ENCODE measurements around the gene CDH8. TPM values are rescaled to one million over a fixed set of nuclear protein-coding genes. Genes with fewer than 3 reads are reported as not detected.

The CDH8 gene
- total and polyA plus RNA-seq, 5 donors from 2014 or later: not detected

DNA sequence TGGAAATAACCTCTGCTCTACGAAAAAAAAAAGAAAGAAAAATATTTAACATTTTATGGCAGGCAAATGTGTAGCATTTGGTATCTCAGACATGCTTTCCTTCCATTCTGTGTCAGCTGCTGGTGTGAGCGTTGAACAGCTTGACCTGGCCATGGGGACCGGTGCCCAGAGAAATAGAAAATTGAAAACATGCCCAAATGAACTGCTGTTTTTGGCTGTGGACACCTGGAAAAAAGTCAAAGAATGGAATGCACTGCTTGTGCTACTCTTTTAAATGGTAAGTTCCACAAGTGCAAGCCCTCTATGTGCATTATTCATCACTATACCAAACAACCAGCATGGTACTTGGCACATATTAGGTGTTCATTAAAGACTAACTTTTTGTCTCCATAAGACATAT lies 127.2 kb downstream of the CDH8 start:
- Histone ChIP-seq H3K27me3 (ENCODE audit: control insufficient read depth, insufficient read depth, low read length) (no peaks in the 10 kb centered on the region), H3K36me3 (ENCODE audit: control insufficient read depth, insufficient read depth, low read length) (no peaks in the 10 kb centered on the region), H3K4me3 (ENCODE audit: low read depth, low read length) (no peak overlapping the region), H3K9me3 (ENCODE audit: control insufficient read depth in 2 of 2, low read length in 2 of 2) (peaks cover 3 to 11% of the 10 kb centered on the region in 2 experiments), H3K4me1 (ENCODE audit: control insufficient read depth, insufficient read depth, low read length, poor library complexity, severe bottlenecking) (no peaks in the 10 kb centered on the region), H3K27ac (ENCODE audit: insufficient read depth, low read length, poor library complexity, severe bottlenecking) (no peak overlapping the region)
- no peak overlapping the region for H3K4me3 Mint-ChIP-seq
- DNase-seq: no peak
- peaks cover 0 to 34% (median 10%) of the 10 kb centered on the region in 7 donors for H3K9me3 Mint-ChIP-seq
- no peak for ATAC-seq (ENCODE audit: low read depth in 2 of 2)
- H3K27ac Mint-ChIP-seq: no peak overlapping the region
- H3K36me3 Mint-ChIP-seq: no peaks in the 10 kb centered on the region
- peaks cover 0 to 3% (median 0%) of the 10 kb centered on the region in 4 donors for H3K4me1 Mint-ChIP-seq
- H3K27me3 Mint-ChIP-seq: no peaks in the 10 kb centered on the region

DNA sequence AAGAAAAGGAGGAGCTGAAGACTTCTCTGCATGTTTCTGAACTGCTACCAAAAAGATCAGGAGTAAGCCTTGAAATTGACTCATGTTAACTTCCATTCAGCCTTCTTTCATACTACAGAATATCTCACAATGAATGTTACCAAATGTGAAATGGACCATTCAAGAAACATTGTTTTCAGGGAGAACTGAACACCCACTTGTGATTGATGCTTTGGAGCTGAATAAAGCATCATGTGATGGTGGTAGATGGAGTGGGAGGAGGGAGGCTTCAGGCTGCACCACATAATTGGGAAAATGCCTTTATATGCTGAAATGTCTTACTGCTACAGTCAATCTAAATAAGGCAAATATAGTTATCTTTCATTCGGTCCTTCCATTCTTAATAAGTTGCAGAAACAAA lies 127.8 kb downstream of the CDH8 start:
- ATAC-seq (ENCODE audit: low read depth in 2 of 2): no peak
- H3K9me3 ChIP-seq (ENCODE audit: control insufficient read depth in 2 of 2, low read length in 2 of 2): peaks cover 3 to 7% of the 10 kb centered on the region in 2 experiments
- H3K36me3 ChIP-seq (ENCODE audit: control insufficient read depth, insufficient read depth, low read length): no peaks in the 10 kb centered on the region
- H3K27me3 ChIP-seq (ENCODE audit: control insufficient read depth, insufficient read depth, low read length): no peaks in the 10 kb centered on the region
- Mint-ChIP-seq H3K9me3 (peaks cover 0 to 34% (median 10%) of the 10 kb centered on the region in 7 donors), H3K27ac (no peak overlapping the region), H3K4me3 (no peak overlapping the region), H3K4me1 (no peaks in the 10 kb centered on the region), H3K36me3 (no peaks in the 10 kb centered on the region), H3K27me3 (no peaks in the 10 kb centered on the region)
- no peaks in the 10 kb centered on the region for H3K4me1 ChIP-seq (ENCODE audit: control insufficient read depth, insufficient read depth, low read length, poor library complexity, severe bottlenecking)
- DNase-seq: no peak
- H3K27ac ChIP-seq (ENCODE audit: insufficient read depth, low read length, poor library complexity, severe bottlenecking): no peak overlapping the region
- no peak overlapping the region for H3K4me3 ChIP-seq (ENCODE audit: low read depth, low read length)

DNA sequence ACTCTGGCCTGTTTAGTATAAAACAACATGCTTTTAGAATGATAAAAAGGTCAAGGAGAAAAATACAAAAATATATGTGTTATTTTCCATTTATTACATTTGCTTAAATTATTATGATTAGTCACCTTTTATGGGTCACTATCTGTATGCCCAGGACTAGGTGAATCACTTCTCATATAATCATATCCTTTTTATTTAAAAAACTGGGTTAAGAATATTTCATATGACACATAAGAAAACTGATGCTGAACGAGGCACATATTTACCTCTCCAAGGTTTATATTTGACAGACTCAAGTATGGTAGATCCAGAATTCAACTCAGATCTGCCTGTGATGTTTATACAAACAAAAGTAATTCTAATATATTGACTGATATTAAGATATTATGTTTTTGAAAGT lies 134.5 kb downstream of the CDH8 start:
- peaks cover 3% of the 10 kb centered on the region in 2 experiments for H3K9me3 ChIP-seq (ENCODE audit: control insufficient read depth in 2 of 2, low read length in 2 of 2)
- no peaks in the 10 kb centered on the region for H3K36me3 ChIP-seq (ENCODE audit: control insufficient read depth, insufficient read depth, low read length)
- Mint-ChIP-seq H3K9me3 (peaks cover 4 to 44% (median 12%) of the 10 kb centered on the region in 7 donors), H3K36me3 (no peaks in the 10 kb centered on the region), H3K27me3 (no peaks in the 10 kb centered on the region), H3K4me3 (no peak overlapping the region), H3K27ac (no peak overlapping the region), H3K4me1 (no peaks in the 10 kb centered on the region)
- H3K27me3 ChIP-seq (ENCODE audit: control insufficient read depth, insufficient read depth, low read length): no peaks in the 10 kb centered on the region
- no peaks in the 10 kb centered on the region for H3K4me1 ChIP-seq (ENCODE audit: control insufficient read depth, insufficient read depth, low read length, poor library complexity, severe bottlenecking)
- no peak for ATAC-seq (ENCODE audit: low read depth in 2 of 2)
- no peak for DNase-seq
- H3K27ac ChIP-seq (ENCODE audit: insufficient read depth, low read length, poor library complexity, severe bottlenecking): no peak overlapping the region
- no peak overlapping the region for H3K4me3 ChIP-seq (ENCODE audit: low read depth, low read length)

GRCh38 chr16:61900482-61900881 lies 135.8 kb downstream of the CDH8 start:
- Mint-ChIP-seq H3K27ac (no peak overlapping the region), H3K4me1 (no peaks in the 10 kb centered on the region), H3K27me3 (no peaks in the 10 kb centered on the region), H3K9me3 (peaks cover 4 to 41% (median 12%) of the 10 kb centered on the region in 7 donors), H3K4me3 (no peak overlapping the region), H3K36me3 (no peaks in the 10 kb centered on the region)
- H3K27me3 ChIP-seq (ENCODE audit: control insufficient read depth, insufficient read depth, low read length): no peaks in the 10 kb centered on the region
- no peaks in the 10 kb centered on the region for H3K36me3 ChIP-seq (ENCODE audit: control insufficient read depth, insufficient read depth, low read length)
- H3K4me1 ChIP-seq (ENCODE audit: control insufficient read depth, insufficient read depth, low read length, poor library complexity, severe bottlenecking): no peaks in the 10 kb centered on the region
- DNase-seq (no peak), ATAC-seq (ENCODE audit: low read depth in 2 of 2) (no peak)
- H3K27ac ChIP-seq (ENCODE audit: insufficient read depth, low read length, poor library complexity, severe bottlenecking): no peak overlapping the region
- H3K9me3 ChIP-seq (ENCODE audit: control insufficient read depth in 2 of 2, low read length in 2 of 2): peaks cover 0 to 3% of the 10 kb centered on the region in 2 experiments
- no peak overlapping the region for H3K4me3 ChIP-seq (ENCODE audit: low read depth, low read length)

DNA sequence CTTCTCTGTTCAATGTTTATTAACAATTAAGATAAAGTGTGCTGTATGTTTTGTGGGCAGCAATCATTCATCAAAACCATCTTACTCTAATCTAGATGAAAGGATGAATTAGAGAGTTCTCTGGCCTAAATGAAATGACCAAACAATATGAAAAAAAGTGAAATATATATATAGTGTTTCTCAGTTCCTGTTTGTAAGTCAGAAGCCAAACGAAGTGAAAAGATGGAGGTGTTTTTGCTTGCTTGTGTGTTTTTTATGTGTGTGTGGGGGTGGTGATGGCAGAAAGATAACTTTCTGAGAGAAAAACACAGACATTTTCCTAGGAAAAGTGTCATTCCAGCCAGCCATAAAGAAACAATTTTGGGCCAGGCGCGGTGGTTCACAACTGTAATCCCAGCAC lies 138.6 kb downstream of the CDH8 start:
- no peak for DNase-seq
- Mint-ChIP-seq H3K4me3 (no peak overlapping the region), H3K36me3 (no peaks in the 10 kb centered on the region), H3K9me3 (peaks cover 4 to 43% (median 11%) of the 10 kb centered on the region in 7 donors), H3K27me3 (no peaks in the 10 kb centered on the region), H3K27ac (no peak overlapping the region), H3K4me1 (no peaks in the 10 kb centered on the region)
- H3K9me3 ChIP-seq (ENCODE audit: control insufficient read depth in 2 of 2, low read length in 2 of 2): peaks cover 3% of the 10 kb centered on the region in 2 experiments
- H3K27ac ChIP-seq (ENCODE audit: insufficient read depth, low read length, poor library complexity, severe bottlenecking): no peak overlapping the region
- no peak overlapping the region for H3K4me3 ChIP-seq (ENCODE audit: low read depth, low read length)
- no peaks in the 10 kb centered on the region for H3K36me3 ChIP-seq (ENCODE audit: control insufficient read depth, insufficient read depth, low read length)
- H3K27me3 ChIP-seq (ENCODE audit: control insufficient read depth, insufficient read depth, low read length): no peaks in the 10 kb centered on the region
- no peaks in the 10 kb centered on the region for H3K4me1 ChIP-seq (ENCODE audit: control insufficient read depth, insufficient read depth, low read length, poor library complexity, severe bottlenecking)
- no peak for ATAC-seq (ENCODE audit: low read depth in 2 of 2)

GRCh38 chr16:61892531-61892930 lies 143.7 kb downstream of the CDH8 start:
- Mint-ChIP-seq H3K9me3 (peaks cover 0 to 28% (median 7%) of the 10 kb centered on the region in 7 donors), H3K4me1 (no peaks in the 10 kb centered on the region), H3K36me3 (no peaks in the 10 kb centered on the region), H3K27ac (no peak overlapping the region), H3K27me3 (no peaks in the 10 kb centered on the region), H3K4me3 (no peak overlapping the region)
- Histone ChIP-seq H3K4me3 (ENCODE audit: low read depth, low read length) (no peak overlapping the region), H3K27ac (ENCODE audit: insufficient read depth, low read length, poor library complexity, severe bottlenecking) (no peak overlapping the region), H3K4me1 (ENCODE audit: control insufficient read depth, insufficient read depth, low read length, poor library complexity, severe bottlenecking) (no peaks in the 10 kb centered on the region), H3K9me3 (ENCODE audit: control insufficient read depth in 2 of 2, low read length in 2 of 2) (peaks cover 0 to 3% of the 10 kb centered on the region in 2 experiments), H3K36me3 (ENCODE audit: control insufficient read depth, insufficient read depth, low read length) (no peaks in the 10 kb centered on the region), H3K27me3 (ENCODE audit: control insufficient read depth, insufficient read depth, low read length) (no peaks in the 10 kb centered on the region)
- no peak for ATAC-seq (ENCODE audit: low read depth in 2 of 2)
- no peak for DNase-seq

GRCh38 chr16:61891460-61891859 lies 144.8 kb downstream of the CDH8 start:
- Histone ChIP-seq H3K36me3 (ENCODE audit: control insufficient read depth, insufficient read depth, low read length) (no peaks in the 10 kb centered on the region), H3K27me3 (ENCODE audit: control insufficient read depth, insufficient read depth, low read length) (no peaks in the 10 kb centered on the region), H3K4me1 (ENCODE audit: control insufficient read depth, insufficient read depth, low read length, poor library complexity, severe bottlenecking) (no peaks in the 10 kb centered on the region), H3K9me3 (ENCODE audit: control insufficient read depth in 2 of 2, low read length in 2 of 2) (peaks cover 0 to 3% of the 10 kb centered on the region in 2 experiments), H3K27ac (ENCODE audit: insufficient read depth, low read length, poor library complexity, severe bottlenecking) (no peak overlapping the region), H3K4me3 (ENCODE audit: low read depth, low read length) (no peak overlapping the region)
- DNase-seq: no peak
- Mint-ChIP-seq H3K4me3 (no peak overlapping the region), H3K27ac (no peak overlapping the region), H3K27me3 (no peaks in the 10 kb centered on the region), H3K4me1 (no peaks in the 10 kb centered on the region), H3K9me3 (peaks cover 0 to 28% (median 9%) of the 10 kb centered on the region in 7 donors), H3K36me3 (no peaks in the 10 kb centered on the region)
- no peak for ATAC-seq (ENCODE audit: low read depth in 2 of 2)

GRCh38 chr16:61890386-61890785 lies 145.9 kb downstream of the CDH8 start:
- no peak overlapping the region for H3K27ac ChIP-seq (ENCODE audit: insufficient read depth, low read length, poor library complexity, severe bottlenecking)
- H3K4me3 ChIP-seq (ENCODE audit: low read depth, low read length): no peak overlapping the region
- Mint-ChIP-seq H3K27ac (no peak overlapping the region), H3K9me3 (peaks cover 0 to 35% (median 10%) of the 10 kb centered on the region in 7 donors), H3K27me3 (no peaks in the 10 kb centered on the region), H3K4me1 (no peaks in the 10 kb centered on the region), H3K36me3 (no peaks in the 10 kb centered on the region), H3K4me3 (no peak overlapping the region)
- no peaks in the 10 kb centered on the region for H3K36me3 ChIP-seq (ENCODE audit: control insufficient read depth, insufficient read depth, low read length)
- no peaks in the 10 kb centered on the region for H3K4me1 ChIP-seq (ENCODE audit: control insufficient read depth, insufficient read depth, low read length, poor library complexity, severe bottlenecking)
- no peaks in the 10 kb centered on the region for H3K27me3 ChIP-seq (ENCODE audit: control insufficient read depth, insufficient read depth, low read length)
- ATAC-seq (ENCODE audit: low read depth in 2 of 2) (no peak), DNase-seq (no peak)
- H3K9me3 ChIP-seq (ENCODE audit: control insufficient read depth in 2 of 2, low read length in 2 of 2): peaks cover 0 to 3% of the 10 kb centered on the region in 2 experiments
